H9 (cell line): ENCODE results near the gene HNF4A. TPM values are rescaled to one million over a fixed set of nuclear protein-coding genes. Genes with fewer than 3 reads are reported as not detected.

Experiments used
- DNase-seq: peaks from one replicate; pipeline ENCODE4 v3.0.0-alpha.2; 2017
- H2AFZ ChIP-seq: one replicate; pipeline ENCODE4 v1.6.1; 2013; ENCODE audit warnings: mild to moderate bottlenecking, low read length, control low read depth, moderate library complexity
- H2AK5ac ChIP-seq: 2 replicates; pipeline ENCODE4 v1.6.1; 2013; ENCODE audit warnings: low read length, control low read depth, mixed read lengths; ENCODE audit not compliant: insufficient read length
- H2BK120ac ChIP-seq: one replicate; pipeline ENCODE4 v1.6.1; 2013; ENCODE audit warnings: low read depth, mild to moderate bottlenecking, low read length, control low read depth, inconsistent platforms; ENCODE audit not compliant: poor library complexity, severe bottlenecking
- H2BK12ac ChIP-seq: 2 replicates; pipeline ENCODE4 v1.6.1; 2013; ENCODE audit warnings: low read length, control low read depth, mixed read lengths, low read depth; ENCODE audit not compliant: insufficient read length
- H2BK15ac ChIP-seq: 2 replicates; pipeline ENCODE4 v1.6.1; 2013; ENCODE audit warnings: low read depth, low read length, control low read depth
- H2BK20ac ChIP-seq: one replicate; pipeline ENCODE4 v1.6.1; 2013; ENCODE audit warnings: low read depth, mild to moderate bottlenecking, low read length, control low read depth, inconsistent platforms; ENCODE audit not compliant: poor library complexity, severe bottlenecking
- H2BK5ac ChIP-seq: 2 replicates; pipeline ENCODE4 v1.6.1; 2013; ENCODE audit warnings: low read length, control low read depth, mixed read lengths; ENCODE audit not compliant: insufficient read length
- H3K14ac ChIP-seq: 2 replicates; pipeline ENCODE4 v1.6.1; 2013; ENCODE audit warnings: low read length, control low read depth; ENCODE audit not compliant: insufficient read depth
- H3K18ac ChIP-seq: 2 replicates; pipeline ENCODE4 v1.6.1; 2013; ENCODE audit warnings: low read depth, mild to moderate bottlenecking, mixed read lengths, low read length, control low read depth; ENCODE audit not compliant: insufficient read length
- H3K23ac ChIP-seq: 2 replicates; pipeline ENCODE4 v1.6.1; 2013; ENCODE audit warnings: low read length, control low read depth, mixed read lengths, low read depth; ENCODE audit not compliant: insufficient read length
- H3K23me2 ChIP-seq: 2 replicates; pipeline ENCODE4 v1.6.1; 2013; ENCODE audit warnings: low read depth, mild to moderate bottlenecking, mixed read lengths, low read length, control low read depth; ENCODE audit not compliant: insufficient read length, poor library complexity, severe bottlenecking
- H3K27ac ChIP-seq: 2 replicates; pipeline ENCODE4 v1.5.1; 2013; ENCODE audit warnings: low read length, control low read depth, mixed read lengths, low read depth; ENCODE audit not compliant: insufficient read length
- H3K27me3 ChIP-seq: 2 replicates; pipeline ENCODE4 v1.6.1; 2013; ENCODE audit warnings: low read length, control low read depth, inconsistent platforms; ENCODE audit not compliant: insufficient read depth
- H3K4ac ChIP-seq: 2 replicates; pipeline ENCODE4 v1.6.1; 2013; ENCODE audit warnings: low read depth, mild to moderate bottlenecking, control low read depth, inconsistent platforms, low read length, moderate library complexity
- H3K4me1 ChIP-seq: 2 replicates; pipeline ENCODE4 v1.6.1; 2013; ENCODE audit warnings: low read length, control low read depth, inconsistent platforms; ENCODE audit not compliant: insufficient read depth
- H3K4me2 ChIP-seq: 2 replicates; pipeline ENCODE4 v1.6.1; 2013; ENCODE audit warnings: low read length, control low read depth, mixed read lengths; ENCODE audit not compliant: insufficient read length, insufficient read depth
- H3K56ac ChIP-seq: 2 replicates; pipeline ENCODE4 v1.6.1; 2013; ENCODE audit warnings: low read depth, mild to moderate bottlenecking, mixed read lengths, low read length, control low read depth; ENCODE audit not compliant: insufficient read length
- H3K79me1 ChIP-seq: 2 replicates; pipeline ENCODE4 v1.6.1; 2013; ENCODE audit warnings: low read depth, mild to moderate bottlenecking, moderate library complexity, low read length, control low read depth, inconsistent platforms; ENCODE audit not compliant: insufficient read depth, poor library complexity, severe bottlenecking
- H3K79me2 ChIP-seq: 2 replicates; pipeline ENCODE4 v1.6.1; 2013; ENCODE audit warnings: low read length, control low read depth, inconsistent platforms; ENCODE audit not compliant: insufficient read depth
- H3K9ac ChIP-seq: 2 replicates; pipeline ENCODE4 v1.6.1; 2013; ENCODE audit warnings: low read length, control low read depth, mixed read lengths; ENCODE audit not compliant: insufficient read length; ENCODE audit errors: extremely low read depth
- H3K9me3 ChIP-seq: one replicate; pipeline ENCODE4 v1.6.1; 2013; ENCODE audit warnings: low read depth, low read length, inconsistent platforms; ENCODE audit not compliant: control insufficient read depth
- H3T11ph ChIP-seq: one replicate; pipeline ENCODE4 v1.6.1; 2013; ENCODE audit warnings: mild to moderate bottlenecking, low read length, control low read depth, inconsistent platforms
- H4K20me1 ChIP-seq: one replicate; pipeline ENCODE4 v1.6.1; 2013; ENCODE audit not compliant: control insufficient read depth, insufficient read length, insufficient read depth
- H4K5ac ChIP-seq: 2 replicates; pipeline ENCODE4 v1.6.1; 2013; ENCODE audit warnings: low read depth, mild to moderate bottlenecking, mixed read lengths, low read length, control low read depth; ENCODE audit not compliant: insufficient read length
- H4K8ac ChIP-seq: replicated peaks from 2 replicates; pipeline ENCODE4 v1.6.1; 2013; ENCODE audit warnings: low read length, control low read depth, mixed read lengths, low read depth; ENCODE audit not compliant: insufficient read length
- H4K91ac ChIP-seq: 2 replicates; pipeline ENCODE4 v1.6.1; 2013; ENCODE audit warnings: low read depth, mild to moderate bottlenecking, moderate library complexity, mixed read lengths, low read length, control low read depth; ENCODE audit not compliant: insufficient read length
- H3K27ac Mint-ChIP-seq, 3 experiments: 2 replicates in 2 of 3; 3 replicates in 1 of 3; pipeline ENCODE4 v1.8.0; 2020 to 2021; ENCODE audit warnings: mixed read lengths in 3 of 3, mild to moderate bottlenecking in 1 of 3, moderate library complexity in 1 of 3
- H3K27me3 Mint-ChIP-seq: 2 replicates; pipeline ENCODE4 v1.8.0; 2021; ENCODE audit warnings: low read depth, mild to moderate bottlenecking, moderate library complexity, mixed read lengths
- H3K36me3 Mint-ChIP-seq, 3 experiments: 2 replicates in 2 of 3; 3 replicates in 1 of 3; pipeline ENCODE4 v1.8.0; 2020 to 2021; ENCODE audit warnings: low read depth in 3 of 3, mixed read lengths in 3 of 3; ENCODE audit not compliant: insufficient read depth in 1 of 3
- H3K4me1 Mint-ChIP-seq, 2 experiments: 2 replicates each; pipeline ENCODE4 v1.8.0; 2020; ENCODE audit warnings: mixed read lengths in 2 of 2
- H3K4me3 Mint-ChIP-seq, 2 experiments: 2 replicates in 1 of 2; 3 replicates in 1 of 2; pipeline ENCODE4 v1.8.0; 2020 to 2021; ENCODE audit warnings: mild to moderate bottlenecking in 2 of 2, mixed read lengths in 2 of 2, moderate library complexity in 1 of 2
- H3K9me3 Mint-ChIP-seq, 2 experiments: 2 replicates in 1 of 2; 3 replicates in 1 of 2; pipeline ENCODE4 v1.8.0; 2020; ENCODE audit warnings: mild to moderate bottlenecking in 2 of 2, mixed read lengths in 2 of 2, moderate library complexity in 1 of 2
- CTCF ChIP-seq: fragments of 200-600 bp; sonication (generic); conservative IDR thresholded peaks from 3 replicates; pipeline ENCODE4 v1.8.0; 2021; ENCODE audit warnings: antibody characterized with exemption, mild to moderate bottlenecking
- WGBS: extraction: QIAGEN DNeasy Blood & Tissue Kit; methylation state at CpG from one replicate; pipeline ENCODE4 v1.1.7; 2013; ENCODE audit warnings: missing lambda C conversion rate, low lambda C conversion rate, mixed read lengths; ENCODE audit not compliant: insufficient read length; ENCODE audit errors: extremely low coverage; 5-methylcytosine and 5-hydroxymethylcytosine counted together
- total RNA-seq: library from RNA; stranded (reverse); gene quantifications from 2 replicates; pipeline ENCODE4 v1.2.1, GENCODE V29; 2021

Gene HNF4A
- total RNA-seq, 1 experiment from 2014 or later, result not detected

DNA sequence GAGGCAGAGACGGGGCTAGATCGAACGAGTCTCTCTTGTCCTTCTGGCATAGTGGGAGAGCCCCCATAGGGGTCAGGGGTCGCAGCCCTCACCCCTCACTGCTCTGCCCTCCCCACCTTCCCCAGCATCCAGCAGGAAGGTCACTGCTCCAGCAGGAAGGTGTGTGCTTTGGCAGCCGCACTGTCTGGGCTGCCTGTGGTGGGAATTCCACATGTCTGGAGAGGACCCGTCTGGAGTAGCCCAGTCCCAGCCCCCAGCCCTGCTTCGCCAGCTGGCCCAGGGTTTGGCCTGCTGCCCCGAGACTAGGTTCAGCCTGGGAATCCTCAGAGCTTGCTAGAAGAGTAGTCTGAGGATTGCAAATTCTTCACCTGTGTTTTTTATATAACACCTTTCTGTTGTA is 21.2 kb upstream of the HNF4A start:
- Histone ChIP-seq H4K91ac (no peak overlapping the region), H3K23me2 (no peaks in the 10 kb centered on the region), H3K18ac (no peak overlapping the region), H3K14ac (no peak overlapping the region), H3K23ac (no peak overlapping the region), H3K27me3 (no peaks in the 10 kb centered on the region), H2AFZ (no peak overlapping the region), H3K9ac (no peak overlapping the region), H3K56ac (no peak overlapping the region), H2AK5ac (no peak overlapping the region), H3K9me3 (no peaks in the 10 kb centered on the region), H2BK12ac (no peak overlapping the region), H3K4me2 (no peak overlapping the region), H3K4me1 (no peaks in the 10 kb centered on the region), H4K8ac (no peak overlapping the region), H3T11ph (no peak overlapping the region), H2BK20ac (no peak overlapping the region), H2BK15ac (no peak overlapping the region), H2BK5ac (no peak overlapping the region), H3K79me2 (no peaks in the 10 kb centered on the region), H3K79me1 (no peaks in the 10 kb centered on the region), H2BK120ac (no peak overlapping the region), H3K4ac (no peak overlapping the region), H4K20me1 (no peaks in the 10 kb centered on the region), H4K5ac (no peak overlapping the region), H3K27ac (no peak overlapping the region)
- Mint-ChIP-seq H3K4me1 (peaks cover 15 to 20% of the 10 kb centered on the region in 2 experiments), H3K36me3 (no peaks in the 10 kb centered on the region), H3K9me3 (no peaks in the 10 kb centered on the region), H3K4me3 (no peak overlapping the region), H3K27me3 (no peaks in the 10 kb centered on the region), H3K27ac (peak overlapping the region in 1 of 3 experiments; percentile 77; a peak in 1 of 7 replicates)
- no peak for TF ChIP-seq CTCF
- WGBS, result no CpG with 5 or more reads among the region's 8 CpGs
- no peak for DNase-seq
